Nasal cavity respiratory epithelium epithelial cell of viscerocranial mucosa (primary cell): ENCODE results near the gene RPS6KA2. TPM values are rescaled to one million over a fixed set of nuclear protein-coding genes. Genes with fewer than 3 reads are reported as not detected.

Experiments
- total RNA-seq: library from RNA; depleted of rRNA; stranded (reverse); fragments of >200 nt; gene quantifications from 2 replicates; pipeline ENCODE4 v1.2.3, GENCODE V29; 2014

The RPS6KA2 gene
- 42.0 and 64.1 TPM in 2 replicates for total RNA-seq

GRCh38 chr6:166627033-166627874 lies at the start of gene RPS6KA2:
TSS of gene RPS6KA2 (minus strand) at chr6:166627251. CDS start at chr6:166627019, 232 bp downstream.

GRCh38 chr6:166586424-166587156 lies 40.5 kb downstream of the RPS6KA2 start, which contains the start of gene RAMACL:
TSS of gene RAMACL (minus strand) at chr6:166586678. CDS start at chr6:166586477, 201 bp downstream.

DNA sequence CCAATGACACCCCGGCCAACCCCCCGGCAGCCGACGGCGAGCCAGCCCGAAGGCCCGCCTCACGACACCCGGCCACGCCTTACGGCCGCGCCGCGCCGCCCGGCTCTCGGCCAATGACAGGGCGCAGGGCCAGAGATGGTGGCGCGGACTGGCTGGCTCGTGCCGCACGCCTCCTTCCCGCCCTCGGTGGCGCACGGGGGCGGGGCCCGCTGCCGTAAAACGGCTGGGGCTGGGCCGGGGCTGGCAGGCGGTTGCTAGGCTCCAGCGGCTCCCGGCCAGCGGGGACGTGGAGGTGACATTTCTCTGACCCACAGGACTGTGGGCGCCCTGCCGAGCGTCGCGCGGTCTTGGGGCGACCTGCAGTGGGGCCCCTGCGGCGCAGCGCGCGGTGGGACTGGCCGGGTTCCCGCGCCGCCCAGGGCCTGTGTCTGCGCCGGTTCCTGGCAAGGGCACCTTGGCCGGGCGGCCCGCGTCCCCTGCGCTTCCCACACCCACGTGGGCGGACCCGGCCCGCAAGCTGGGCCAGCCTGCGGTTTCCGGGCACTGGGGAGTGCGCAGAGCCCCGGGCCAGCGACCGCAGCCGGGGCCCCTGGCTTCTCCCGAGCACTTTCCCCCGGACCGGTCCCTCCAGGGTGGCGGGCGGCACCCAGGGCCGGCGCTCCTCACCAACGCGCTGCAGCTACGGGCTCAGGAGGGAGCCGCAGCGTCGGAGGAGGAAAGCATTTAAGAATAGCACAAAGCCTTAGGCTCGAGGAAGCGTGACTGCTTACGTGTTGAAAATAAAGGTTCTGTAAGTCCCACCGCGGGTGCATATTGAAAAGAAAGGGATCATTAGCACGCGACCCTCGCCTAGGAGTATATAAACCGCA lies 243.9 kb downstream of the RPS6KA2 start, which contains the start of gene MPC1:
TSS of gene MPC1 (minus strand) at position 8 of the 869 bp plus-strand sequence. CDS start 64 bp downstream, outside the sequence.

Other genes starting within 250 kb of the RPS6KA2 start
- gene MPC1, start 244.3 kb downstream of the RPS6KA2 start, total RNA-seq: 21.8 and 35.9 TPM in 2 replicates
- gene RAMACL, start 40.6 kb downstream of the RPS6KA2 start, total RNA-seq: 0.68 and 2.6 TPM in 2 replicates